HG02763 (cell line): ENCODE data around the gene LRRC59.
"Not testable (repeated sequence)": the region's sequence is repeated elsewhere in the genome, so short reads cannot be mapped to it uniquely, and the experiment has no call there.

Experiments
- ATAC-seq: cut with Tn5 transposase; IDR thresholded peaks from one replicate; pipeline ENCODE4 v1.9.1; 2021; ENCODE audit warnings: mild to moderate bottlenecking, moderate library complexity; ENCODE audit not compliant: unreplicated experiment

LRRC59 gene

GRCh38 chr17:50397111-50397918, at the start of gene LRRC59:
Gene LRRC59 (minus strand): TSS chr17:50397523. CDS start chr17:50397317, 206 bp downstream.
- peak; percentile 93 for ATAC-seq

- ATAC-seq = no peak
Measured at GRCh38 chr17:50445730-50446325, 48.5 kb upstream of the LRRC59 start.

- ATAC-seq = no peak
Measured at GRCh38 chr17:50444841-50445715, 47.8 kb upstream of the LRRC59 start.

GRCh38 chr17:50443505-50443974, 46.2 kb upstream of the LRRC59 start:
- ATAC-seq = no peak

GRCh38 chr17:50440838-50441829, 43.8 kb upstream of the LRRC59 start:
- no peak for ATAC-seq

- ATAC-seq = no peak
Measured at GRCh38 chr17:50440172-50440837, 43.0 kb upstream of the LRRC59 start.

- ATAC-seq = no peak
Measured at GRCh38 chr17:50439008-50439407, 41.7 kb upstream of the LRRC59 start.

GRCh38 chr17:50437409-50437808, 40.1 kb upstream of the LRRC59 start:
- ATAC-seq = no peak

- ATAC-seq = no peak
Measured at GRCh38 chr17:50432125-50432762, 34.9 kb upstream of the LRRC59 start.

GRCh38 chr17:50430821-50431618, 33.7 kb upstream of the LRRC59 start:
- no peak for ATAC-seq

GRCh38 chr17:50429793-50430192, 32.5 kb upstream of the LRRC59 start:
- ATAC-seq = no peak

- no peak for ATAC-seq
Measured at GRCh38 chr17:50428831-50429424, 31.6 kb upstream of the LRRC59 start.

- ATAC-seq = not testable (repeated sequence)
Measured at GRCh38 chr17:50428126-50428525, 30.8 kb upstream of the LRRC59 start.

GRCh38 chr17:50426814-50427787, 29.8 kb upstream of the LRRC59 start:
- ATAC-seq = no peak

- no peak for ATAC-seq
Measured at GRCh38 chr17:50426472-50426782, 29.1 kb upstream of the LRRC59 start.

GRCh38 chr17:50425682-50426471, 28.6 kb upstream of the LRRC59 start, which contains the start of gene ACSF2:
Gene ACSF2 (plus strand): TSS chr17:50426218. CDS start chr17:50426262, 44 bp downstream.
- peak; percentile 52 for ATAC-seq
